GM12878 (cell line): ENCODE data around the gene DCLRE1C. TPM values are rescaled to one million over a fixed set of nuclear protein-coding genes. Genes with fewer than 3 reads are reported as not detected.

Experiments used
- ATAC-seq: fragments of 200-7000 bp; cut with Tn5 transposase; 3 replicates; pipeline ENCODE4 v1.9.1; 2020; ENCODE audit warnings: mild to moderate bottlenecking, moderate library complexity
- BruUV-seq: library from RNA; stranded (reverse); fragments of 400-500 nt; replicated peaks from 2 replicates; lab custom pipeline; 2021; lab: Mats Ljungman, UMichigan
- CTCF ChIA-PET: fragments of 300-600 bp; sonication (Branson Sonifier 250); formaldehyde crosslinking; extraction: SDS; loops from one replicate; lab custom pipeline; 2021; ENCODE audit warnings: inconsistent platforms; lab: Yijun Ruan, JAX
- POLR2A ChIA-PET: fragments of 350-600 bp; formaldehyde crosslinking; extraction: SDS; loops from one replicate; lab custom pipeline; 2021; ENCODE audit warnings: inconsistent platforms; lab: Charles Lee
- RAD21 ChIA-PET: fragments of 300-600 bp; sonication (Branson Sonifier 250); formaldehyde crosslinking; loops from one replicate; lab custom pipeline; 2023; ENCODE audit warnings: antibody characterized with exemption; ENCODE audit not compliant: unreplicated experiment; lab: Charles Lee
- SMC1A ChIA-PET: fragments of 300-600 bp; sonication (Branson Sonifier 250); formaldehyde crosslinking; loops from one replicate; lab custom pipeline; 2023; ENCODE audit not compliant: unreplicated experiment, uncharacterized antibody; lab: Charles Lee
- DNase-seq: peaks from one replicate; pipeline ENCODE4 v3.0.0-alpha.2; 2011; ENCODE audit warnings: low read depth, low spot score
- FAIRE-seq: peaks from 3 replicates; lab custom pipeline; 2011; peaks lifted over from hg19 to GRCh38; lab: Jason Lieb, UNC
- H2AFZ ChIP-seq: 2 replicates; pipeline ENCODE4 v1.6.0; 2011; ENCODE audit warnings: low read depth, low read length, control low read depth; ENCODE audit not compliant: control insufficient read depth
- H3K27ac ChIP-seq: 2 replicates; pipeline ENCODE4 v1.5.1; 2011; ENCODE audit warnings: control low read depth; ENCODE audit not compliant: control insufficient read depth, insufficient read depth
- H3K27me3 ChIP-seq, 2 experiments: replicated peaks in 1 of 2; 2 replicates each; pipeline versions ENCODE4 v1.6.0 to v1.6.1; 2011; ENCODE audit warnings: low read length in 1 of 2; ENCODE audit not compliant: control insufficient read depth in 2 of 2, insufficient read depth in 2 of 2
- H3K36me3 ChIP-seq, 2 experiments: 2 replicates each; pipeline ENCODE4 v1.5.1; 2011; ENCODE audit warnings: low read length in 1 of 2; ENCODE audit not compliant: control insufficient read depth in 2 of 2, insufficient read depth in 2 of 2
- H3K4me1 ChIP-seq: 2 replicates; pipeline ENCODE4 v1.6.1; 2011; ENCODE audit warnings: mild to moderate bottlenecking, low read length, moderate library complexity, mixed read lengths; ENCODE audit not compliant: control insufficient read depth, insufficient read depth
- H3K4me2 ChIP-seq: 2 replicates; pipeline ENCODE4 v1.6.0; 2011; ENCODE audit warnings: control low read depth; ENCODE audit not compliant: control insufficient read depth, insufficient read depth
- H3K4me3 ChIP-seq: fragments of 200-600 bp; sonication (generic); 2 replicates; pipeline ENCODE4 v1.5.1; 2016
- H3K79me2 ChIP-seq: 2 replicates; pipeline ENCODE4 v1.6.0; 2011; ENCODE audit warnings: low read length; ENCODE audit not compliant: control insufficient read depth, insufficient read depth
- H3K9ac ChIP-seq: 2 replicates; pipeline ENCODE4 v1.8.0; 2011; ENCODE audit warnings: low read length, control low read depth, mixed read lengths; ENCODE audit not compliant: control insufficient read depth, insufficient read depth
- H3K9me3 ChIP-seq: replicated peaks from 3 replicates; pipeline ENCODE4 v1.5.1; 2011; ENCODE audit warnings: mild to moderate bottlenecking, low read length; ENCODE audit not compliant: control insufficient read depth, insufficient read depth
- H4K20me1 ChIP-seq: 2 replicates; pipeline ENCODE4 v1.6.0; 2011; ENCODE audit not compliant: control insufficient read depth, insufficient read depth
- CBX3 ChIP-seq: fragments of 200-600 bp; sonication (generic); IDR thresholded peaks from 2 replicates; pipeline ENCODE4 v1.6.1; 2016; ENCODE audit warnings: low read depth, borderline replicate concordance
- DPF2 ChIP-seq: fragments of 450-650 bp; IDR thresholded peaks from 2 replicates; pipeline ENCODE4 v1.6.1; 2017; ENCODE audit warnings: mild to moderate bottlenecking
- EP300 ChIP-seq, 2 experiments: fragments of 150-350 bp in 1 of 2; IDR thresholded peaks; 2 replicates each; pipeline ENCODE4 v1.6.1; 2011 to 2012; ENCODE audit warnings: low read depth in 2 of 2, low read length in 2 of 2, borderline replicate concordance in 1 of 2, improper control_type of control experiment in 1 of 2, inconsistent platforms in 1 of 2; ENCODE audit not compliant: control insufficient read depth in 1 of 2
- ESRRA ChIP-seq: IDR thresholded peaks from 2 replicates; pipeline ENCODE4 v1.6.1; 2012; ENCODE audit warnings: mild to moderate bottlenecking, low read length, improper control_type of control experiment
- HDAC6 ChIP-seq: fragments of 200-600 bp; sonication (generic); IDR thresholded peaks from one replicate; pipeline ENCODE4 v1.8.0; 2017; ENCODE audit warnings: antibody characterized with exemption; ENCODE audit not compliant: unreplicated experiment
- HDGF ChIP-seq: fragments of 450-650 bp; IDR thresholded peaks from 2 replicates; pipeline ENCODE4 v1.6.1; 2016; ENCODE audit warnings: antibody characterized with exemption
- LARP7 ChIP-seq: fragments of 450-650 bp; IDR thresholded peaks from 2 replicates; pipeline ENCODE4 v1.6.1; 2017; ENCODE audit warnings: mild to moderate bottlenecking
- MEF2A ChIP-seq: IDR thresholded peaks from 2 replicates; pipeline ENCODE4 v1.6.1; 2011; ENCODE audit warnings: low read depth, mild to moderate bottlenecking, low read length, moderate library complexity; ENCODE audit not compliant: insufficient read depth
- MXI1 ChIP-seq: fragments of 150-350 bp; IDR thresholded peaks from 2 replicates; pipeline ENCODE4 v1.6.1; 2011; ENCODE audit warnings: low read depth, mild to moderate bottlenecking, inconsistent platforms, low read length, improper control_type of control experiment
- MYB ChIP-seq: fragments of 150-350 bp; IDR thresholded peaks from 2 replicates; pipeline ENCODE4 v1.6.1; 2014; ENCODE audit warnings: mild to moderate bottlenecking, low read depth, low read length, borderline replicate concordance
- PAX5 ChIP-seq: IDR thresholded peaks from 2 replicates; pipeline ENCODE4 v1.6.1; 2011; ENCODE audit warnings: low read depth, low read length, borderline replicate concordance
- POLR2A ChIP-seq: IDR thresholded peaks from 2 replicates; pipeline ENCODE4 v1.6.1; 2011; ENCODE audit warnings: low read depth, mild to moderate bottlenecking, low read length
- POLR2AphosphoS5 ChIP-seq: IDR thresholded peaks from 2 replicates; pipeline ENCODE4 v1.6.1; 2011; ENCODE audit warnings: mild to moderate bottlenecking, low read length, inconsistent platforms
- SMARCA5 ChIP-seq: fragments of 450-650 bp; IDR thresholded peaks from 2 replicates; pipeline ENCODE4 v1.6.1; 2017; ENCODE audit warnings: mild to moderate bottlenecking
- SMC3 ChIP-seq: IDR thresholded peaks from 2 replicates; pipeline ENCODE4 v1.6.1; 2011; ENCODE audit warnings: low read length, improper control_type of control experiment, borderline replicate concordance
- STAT1 ChIP-seq: fragments of 450-650 bp; conservative IDR thresholded peaks from 2 replicates; pipeline ENCODE4 v1.6.1; 2014; ENCODE audit warnings: antibody characterized with exemption, mild to moderate bottlenecking
- SUPT20H ChIP-seq: IDR thresholded peaks from 2 replicates; pipeline ENCODE4 v1.6.1; 2011; ENCODE audit warnings: low read depth, mild to moderate bottlenecking, low read length, moderate library complexity, borderline replicate concordance; ENCODE audit not compliant: control insufficient read depth
- TAF1 ChIP-seq: IDR thresholded peaks from 2 replicates; pipeline ENCODE4 v1.6.1; 2011; ENCODE audit warnings: mild to moderate bottlenecking, low read depth, low read length, borderline replicate concordance
- TBL1XR1 ChIP-seq: IDR thresholded peaks from 2 replicates; pipeline ENCODE4 v1.6.1; 2012; ENCODE audit warnings: low read depth, low read length, improper control_type of control experiment
- YBX1 ChIP-seq: fragments of 450-650 bp; IDR thresholded peaks from 2 replicates; pipeline ENCODE4 v1.6.1; 2016; ENCODE audit warnings: antibody characterized with exemption
- YY1 ChIP-seq: IDR thresholded peaks from 2 replicates; pipeline ENCODE4 v1.6.1; 2011; ENCODE audit warnings: low read depth, mild to moderate bottlenecking, low read length
- ZNF207 ChIP-seq: fragments of 450-650 bp; IDR thresholded peaks from 2 replicates; pipeline ENCODE4 v1.6.1; 2014; ENCODE audit warnings: antibody characterized with exemption, mild to moderate bottlenecking, borderline replicate concordance
- ZNF622 ChIP-seq: fragments of 450-650 bp; IDR thresholded peaks from 2 replicates; pipeline ENCODE4 v1.6.1; 2017; ENCODE audit warnings: mild to moderate bottlenecking, inconsistent platforms
- WGBS: methylation state at CpG from one replicate; pipeline ENCODE4 v1.1.6; 2016; ENCODE audit warnings: low lambda C conversion rate; ENCODE audit not compliant: insufficient replicate concordance, insufficient coverage; ENCODE audit errors: missing lambda C conversion rate; 5-methylcytosine and 5-hydroxymethylcytosine counted together
- in situ Hi-C: fragments of 300-500 bp; cut with MboI; formaldehyde crosslinking; loops from 9 replicates; pipeline ENCODE4 v1.14.3; 2018; ENCODE audit warnings: mixed read lengths
- intact Hi-C: fragments of 100-400 bp; cut with micrococcal nuclease; formaldehyde crosslinking; loops from one replicate; pipeline ENCODE4 v1.14.2; 2022; ENCODE audit not compliant: unreplicated experiment
- polyA plus RNA-seq, 11 experiments: library from polyadenylated mRNA; depleted of rRNA in 4 of 11; unstranded in 6 of 11; stranded (reverse) in 5 of 11; fragments of >200 nt; fragmentation: Nextera tagmentation in 4 of 11; fragmentation: Illumina TruSeq in 1 of 11; extraction: Ambion mirVana in 4 of 11; extraction: Trizol in 1 of 11; gene quantifications; 1 replicate in 1 of 11; 2 replicates in 10 of 11; pipeline versions ENCODE4 v1.2.1 to v1.2.3, GENCODE V29; 2011 to 2016; ENCODE audit warnings: inconsistent platforms in 2 of 11, missing spikeins in 2 of 11, low read depth in 1 of 11
- total RNA-seq, 4 experiments: library from RNA; depleted of rRNA in 3 of 4; stranded (reverse); fragments of >200 nt in 3 of 4; fragmentation: Illumina TruSeq in 1 of 4; extraction: Trizol in 1 of 4; gene quantifications; 2 replicates each; pipeline versions ENCODE4 v1.2.1 to v1.2.3, GENCODE V29; 2013 to 2021
- TF ChIP-seq, protein P1 (sequence below), 3 experiments: IDR thresholded peaks in 2 of 3; conservative IDR thresholded peaks in 1 of 3; 2 replicates each; pipeline ENCODE4 v1.5.1; 2011; ENCODE audit warnings: low read depth in 3 of 3, low read length in 3 of 3, mild to moderate bottlenecking in 3 of 3, control low read depth in 2 of 3, moderate library complexity in 2 of 3, inconsistent platforms in 1 of 3, mixed read lengths in 1 of 3; ENCODE audit not compliant: control insufficient read depth in 2 of 3, insufficient read depth in 1 of 3; ENCODE audit errors: extremely low read depth in 1 of 3

Gene DCLRE1C
- total and polyA plus RNA-seq, 10 of the 15 experiments (the other 5 are each of a cell fraction or from before 2014, with no cell fraction given): 15.7 to 43.4 (median 26.0) TPM

DNA sequence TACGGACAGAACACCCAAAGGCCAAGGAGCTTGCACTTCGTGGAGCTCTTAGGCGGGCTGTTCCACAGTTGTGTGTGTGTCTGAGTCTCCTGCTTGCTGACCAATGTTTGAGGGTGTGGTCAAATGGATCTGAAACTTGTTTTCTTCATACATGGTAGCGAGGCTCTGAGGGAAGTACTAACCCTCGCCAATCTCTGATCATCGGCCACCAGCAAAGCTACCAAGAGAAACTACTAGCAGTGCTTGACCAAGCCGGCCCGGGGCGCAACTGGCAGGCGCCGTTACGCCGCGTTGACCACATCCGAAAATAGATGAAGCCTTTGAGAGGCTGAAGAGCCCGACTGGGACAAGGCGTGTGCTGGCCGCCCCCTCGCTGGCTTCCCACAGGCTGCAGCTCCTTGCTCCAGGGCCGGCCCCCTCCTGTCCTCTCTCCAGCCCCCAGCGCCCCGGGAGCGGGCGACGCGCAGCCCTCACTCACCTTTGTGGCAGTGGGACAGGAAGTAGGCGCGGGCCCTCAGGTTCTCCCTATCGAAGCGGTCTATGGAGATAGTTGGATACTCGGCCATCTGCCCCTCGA is 384 bp downstream of the DCLRE1C start:
- peak overlapping the region; percentile 90 for H3K4me2 ChIP-seq
- peak overlapping the region; percentile 91 for H3K4me3 ChIP-seq
- FAIRE-seq (no peak), ATAC-seq (peak; percentile 74), DNase-seq (peak; percentile 40)
- H3K79me2 ChIP-seq: peaks cover 48% of the 10 kb centered on the region
- peak overlapping the region; percentile 77 for H2AFZ ChIP-seq
- peak overlapping the region; percentile 95 for H3K9ac ChIP-seq
- in situ Hi-C loops (no loop called here), intact Hi-C loops (loop anchor here (5.0 to 10.0 kb wide), 3 partner anchors 116 to 1631 kb away; partner anchors contain the start of genes CDNF, HSPA14 and MSANTD7)
- peaks cover 21% of the 10 kb centered on the region for H3K4me1 ChIP-seq
- 2% methylated on average over 32 of the region's 32 CpGs for WGBS
- ChIA-PET RAD21 (interaction anchor here (0.9 to 2.9 kb wide), 17 partner anchors 18 to 456 kb away, joined by 3 to 18 read pairs (median 5); partner anchors contain the start of genes CDNF, HSPA14, MSANTD7 and NMT2), CTCF (interaction anchor here (0.8 to 3.0 kb wide), 21 partner anchors 8 to 770 kb away, joined by 3 to 22 read pairs (median 4); partner anchors contain the start of genes CDNF, HSPA14, MSANTD7 and SUV39H2), SMC1A (interaction anchor here (0.7 to 3.1 kb wide), 21 partner anchors 8 to 416 kb away, joined by 3 to 23 read pairs (median 5); partner anchors contain the start of genes CDNF, HSPA14, MSANTD7 and SUV39H2), POLR2A (interaction anchor here (0.7 to 5.0 kb wide), 11 partner anchors 18 to 413 kb away, joined by 3 to 17 read pairs (median 3); partner anchors contain the start of genes CDNF, HSPA14, MSANTD7 and SUV39H2)
- H3K27ac ChIP-seq: peak overlapping the region; percentile 98
- 0 out of 2 replicates have a peak, but pooled peaks cover 4% of the 10 kb centered on the region for H4K20me1 ChIP-seq
- H3K9me3 ChIP-seq: no peaks in the 10 kb centered on the region
- peaks cover 0 to 7% of the 10 kb centered on the region in 2 experiments; a peak in 2 of 4 replicates for H3K36me3 ChIP-seq
- no peaks in the 10 kb centered on the region for H3K27me3 ChIP-seq
- no TSS peak for BruUV-seq
- TF ChIP-seq SMC3: no peak
- TF ChIP-seq LARP7: peak; percentile 54; the same call in 1 of the 2 replicates
- TF ChIP-seq CBX3: no peak
- TF ChIP-seq ZNF622: no peak
- no peak for TF ChIP-seq YBX1
- no peak; the same call in 1 of the 2 replicates for TF ChIP-seq POLR2A
- no peak for TF ChIP-seq MEF2A
- 0 out of 2 replicates have a peak, but pooled peaks have one; percentile 82 for TF ChIP-seq DPF2
- peak; percentile 59; the same call in 1 of the 2 replicates for TF ChIP-seq PAX5
- no peak for TF ChIP-seq ESRRA
- 0 out of 2 replicates have a peak, but pooled peaks have one; percentile 34 for TF ChIP-seq YY1
- no peak; the same call in none of the 2 replicates for TF ChIP-seq TAF1
- no peak for TF ChIP-seq MXI1
- TF ChIP-seq SUPT20H: no peak
- TF ChIP-seq POLR2AphosphoS5: peak; percentile 66
- peak in 1 of 2 experiments; percentile 12; a peak in 1 of 4 replicates for TF ChIP-seq EP300 (IDR thresholded peaks at IDR 0.05; ENCODE audit: borderline replicate concordance in 1 of 2, control insufficient read depth in 1 of 2, low read depth in 2 of 2, low read length in 2 of 2)
- TF ChIP-seq ZNF207: 0 out of 2 replicates have a peak, but pooled peaks have one; percentile 25
- TF ChIP-seq MYB: no peak
- TF ChIP-seq HDGF: no peak
- TF ChIP-seq, protein P1, sequence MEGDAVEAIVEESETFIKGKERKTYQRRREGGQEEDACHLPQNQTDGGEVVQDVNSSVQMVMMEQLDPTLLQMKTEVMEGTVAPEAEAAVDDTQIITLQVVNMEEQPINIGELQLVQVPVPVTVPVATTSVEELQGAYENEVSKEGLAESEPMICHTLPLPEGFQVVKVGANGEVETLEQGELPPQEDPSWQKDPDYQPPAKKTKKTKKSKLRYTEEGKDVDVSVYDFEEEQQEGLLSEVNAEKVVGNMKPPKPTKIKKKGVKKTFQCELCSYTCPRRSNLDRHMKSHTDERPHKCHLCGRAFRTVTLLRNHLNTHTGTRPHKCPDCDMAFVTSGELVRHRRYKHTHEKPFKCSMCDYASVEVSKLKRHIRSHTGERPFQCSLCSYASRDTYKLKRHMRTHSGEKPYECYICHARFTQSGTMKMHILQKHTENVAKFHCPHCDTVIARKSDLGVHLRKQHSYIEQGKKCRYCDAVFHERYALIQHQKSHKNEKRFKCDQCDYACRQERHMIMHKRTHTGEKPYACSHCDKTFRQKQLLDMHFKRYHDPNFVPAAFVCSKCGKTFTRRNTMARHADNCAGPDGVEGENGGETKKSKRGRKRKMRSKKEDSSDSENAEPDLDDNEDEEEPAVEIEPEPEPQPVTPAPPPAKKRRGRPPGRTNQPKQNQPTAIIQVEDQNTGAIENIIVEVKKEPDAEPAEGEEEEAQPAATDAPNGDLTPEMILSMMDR (IDR thresholded peaks at IDR 0.05 in 2 of 3, conservative IDR thresholded peaks at IDR 0.05 in 1 of 3; ENCODE audit: control insufficient read depth in 2 of 3, extremely low read depth in 1 of 3, insufficient read depth in 1 of 3, low read depth in 3 of 3, low read length in 3 of 3): peak in 1 of 3 experiments; percentile 8; a peak in 1 of 6 replicates
- 0 out of 2 replicates have a peak, but pooled peaks have one; percentile 7 for TF ChIP-seq TBL1XR1
- no peak for TF ChIP-seq HDAC6
- 0 out of 2 replicates have a peak, but pooled peaks have one; percentile 26 for TF ChIP-seq SMARCA5
- no peak for TF ChIP-seq STAT1
